Activated CD4-positive, alpha-beta T cell treated with anti-CD3 and anti-CD28 coated beads for 24 hours (primary cell): Measurements from ENCODE around the gene CELA2A.
A peak's percentile ranks its signal among the peaks of the same experiment; 100 is the strongest.
"Not testable (repeated sequence)": the region's sequence is repeated elsewhere in the genome, so short reads cannot be mapped to it uniquely, and the experiment has no call there.

ENCODE experiments used
- DNase-seq, 2 donors: peaks; one replicate each; pipeline ENCODE4 v3.0.0-alpha.2; 2020; ENCODE audit warnings: low read depth in 2 of 2

The CELA2A gene

GRCh38 chr1:15500184-15501178 is 43.9 kb downstream of the CELA2A start:
- no peak for DNase-seq

DNA sequence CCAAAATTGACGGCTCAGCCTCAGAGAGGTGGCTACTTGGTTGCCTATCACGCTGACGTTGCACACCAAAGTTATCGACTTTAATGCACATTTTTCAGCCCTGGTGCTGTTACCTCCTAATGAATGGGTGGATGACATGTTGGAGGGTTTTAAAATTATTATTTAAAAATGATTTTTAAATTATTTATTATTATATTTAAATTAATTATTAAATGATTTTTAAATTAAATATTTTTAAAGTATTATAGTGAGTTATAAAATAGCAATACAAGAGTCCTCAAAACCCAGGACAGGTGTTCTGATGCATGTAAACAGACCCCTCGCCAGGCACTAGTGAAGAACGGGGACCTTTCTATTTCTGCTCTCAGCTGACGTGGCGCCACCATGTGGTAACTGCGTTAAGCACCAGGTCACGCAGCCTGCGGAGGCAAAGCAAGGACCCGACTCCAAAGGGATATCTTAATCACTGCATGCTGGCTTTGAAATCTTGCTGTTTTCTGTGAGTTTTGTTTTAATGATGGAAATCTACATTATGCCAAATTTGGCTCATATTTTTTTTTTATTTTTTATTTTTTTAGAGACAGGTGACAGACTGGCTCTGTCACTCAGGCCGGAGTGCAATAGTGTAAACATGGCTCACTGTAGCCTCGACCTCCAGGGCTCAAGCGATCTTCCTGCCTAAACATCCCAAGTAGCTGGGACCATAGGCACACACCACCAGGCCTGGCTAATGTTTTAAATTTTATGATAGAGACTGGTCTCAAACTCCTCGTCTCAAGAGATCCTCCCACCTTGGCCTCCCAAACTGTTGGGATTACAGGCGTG is 44.9 kb downstream of the CELA2A start:
- DNase-seq, result peak; percentile 19 to 53

GRCh38 chr1:15504436-15504835 is 47.9 kb downstream of the CELA2A start:
- DNase-seq, result no peak

DNA sequence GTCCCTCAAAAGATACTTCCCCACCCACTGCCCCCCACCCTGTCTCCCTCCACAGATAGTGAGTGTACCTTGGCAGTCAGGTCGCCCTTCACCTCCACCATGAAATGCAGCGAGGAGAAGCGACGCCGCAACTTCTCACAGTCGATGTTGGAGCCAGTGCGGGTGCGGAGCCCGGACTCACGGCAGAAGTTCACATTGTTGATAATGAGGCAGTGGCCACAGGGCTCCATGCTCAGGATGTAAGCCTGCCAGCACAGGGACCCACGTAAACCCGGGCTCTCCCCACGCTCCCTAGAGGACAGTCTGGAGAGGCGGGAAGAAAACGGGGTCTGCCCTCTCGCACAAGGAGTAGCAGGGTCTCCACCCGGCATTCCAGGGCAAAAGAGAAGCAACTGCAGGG is 50.3 kb downstream of the CELA2A start:
- no peak for DNase-seq

- no peak for DNase-seq
These were observed 50.7 kb downstream of the CELA2A start for GRCh38 chr1:15507278-15507677.

- no peak for DNase-seq
These were observed 52.4 kb downstream of the CELA2A start for GRCh38 chr1:15508700-15509487.

DNA sequence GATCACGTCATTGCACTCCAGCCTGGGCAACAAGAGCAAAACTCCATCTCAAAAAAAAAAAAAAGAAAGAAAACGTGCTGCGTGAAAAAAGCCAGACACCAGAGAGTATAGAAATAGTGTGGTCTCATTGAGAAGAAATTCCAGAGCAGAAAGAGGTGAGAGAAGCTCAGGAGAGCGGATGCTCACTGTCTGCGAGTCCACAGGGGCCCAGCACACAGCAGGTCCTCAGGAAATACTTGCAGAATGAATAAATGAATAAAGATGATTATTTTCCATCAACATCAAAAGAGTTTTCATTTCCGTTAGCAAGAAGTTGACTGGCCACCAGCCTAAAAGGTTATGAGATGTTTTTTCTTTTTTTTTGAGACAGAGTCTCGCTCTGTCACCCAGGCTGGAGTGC is 53.1 kb downstream of the CELA2A start:
- DNase-seq, result no peak

- no peak for DNase-seq
These were observed 54.3 kb downstream of the CELA2A start for GRCh38 chr1:15510611-15511405.

- no peak for DNase-seq
These were observed 56.7 kb downstream of the CELA2A start for GRCh38 chr1:15513192-15513591.

GRCh38 chr1:15513919-15514318 is 57.4 kb downstream of the CELA2A start:
- no peak for DNase-seq

GRCh38 chr1:15514557-15514956 is 58.0 kb downstream of the CELA2A start:
- not testable (repeated sequence) for DNase-seq

DNA sequence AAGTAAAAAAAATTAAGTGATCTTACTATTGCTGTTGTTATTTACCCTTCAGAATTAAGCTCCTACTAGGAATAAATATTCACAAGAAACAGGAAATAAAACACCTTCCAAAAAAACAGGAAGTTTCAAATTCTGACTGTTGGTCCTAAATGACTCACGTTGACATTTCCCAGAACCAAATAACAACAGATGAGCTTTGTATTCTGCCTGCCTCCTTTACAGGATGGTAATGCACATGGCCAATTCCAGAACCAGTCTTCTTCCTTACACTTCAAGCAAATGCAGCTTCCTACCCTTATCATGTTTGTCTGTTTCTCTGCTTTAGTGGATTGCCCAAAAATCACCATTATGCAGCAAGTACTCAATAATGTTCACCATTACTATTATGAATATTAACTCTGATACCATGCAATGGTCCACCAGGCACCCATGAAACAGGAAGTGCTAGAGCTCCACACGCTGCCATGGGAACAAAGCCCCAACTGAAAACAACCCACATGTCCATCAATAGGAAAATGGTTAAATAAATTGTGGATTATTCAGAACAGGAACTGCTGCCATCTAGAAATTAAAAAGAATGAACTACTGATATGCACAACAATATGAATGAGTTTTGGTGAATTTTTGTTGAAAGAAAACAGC is 58.6 kb downstream of the CELA2A start:
- DNase-seq, result no peak

GRCh38 chr1:15519625-15520024 is 63.1 kb downstream of the CELA2A start:
- no peak for DNase-seq

DNA sequence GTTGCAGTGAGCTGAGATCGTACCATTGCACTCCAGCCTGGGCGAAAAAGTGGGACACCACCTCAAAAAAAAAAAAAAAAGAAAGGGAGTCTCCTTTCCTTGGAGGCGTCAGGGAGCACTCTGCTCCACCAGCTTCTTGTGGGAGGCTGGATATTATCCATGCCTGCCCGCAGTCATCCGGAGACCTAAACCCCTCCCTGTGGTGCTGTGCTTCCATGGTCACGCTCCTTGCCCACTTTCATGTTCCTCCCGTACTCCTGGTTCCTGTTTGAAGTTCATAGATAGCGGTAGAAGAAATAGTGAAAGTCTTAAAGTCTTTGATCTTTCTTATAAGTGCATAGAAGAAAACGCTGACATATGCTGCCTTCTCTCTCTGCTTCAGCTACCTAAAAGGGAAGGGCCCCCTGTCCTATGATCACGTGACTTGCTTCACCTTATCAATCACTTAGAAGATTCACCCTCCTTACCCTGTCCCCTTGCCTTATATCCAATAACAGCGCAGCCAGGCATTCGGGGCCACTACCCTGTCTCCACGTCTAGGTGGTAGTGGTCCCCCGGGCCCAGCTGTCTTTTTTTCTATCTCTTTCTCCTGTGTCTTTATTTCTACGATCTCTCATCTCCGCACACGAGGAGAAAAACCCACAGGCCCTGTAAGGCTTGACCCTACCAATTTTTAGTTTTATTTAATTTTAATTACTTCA is 64.8 kb downstream of the CELA2A start:
- not testable (repeated sequence) for DNase-seq
